ENCODE results near the gene PPP1R27. TPM values are rescaled to one million over a fixed set of nuclear protein-coding genes. Genes with fewer than 3 reads are reported as not detected.

The PPP1R27 gene
- total RNA-seq, 4 donors from 2014 or later: 2.6 TPM; not detected in 3

DNA sequence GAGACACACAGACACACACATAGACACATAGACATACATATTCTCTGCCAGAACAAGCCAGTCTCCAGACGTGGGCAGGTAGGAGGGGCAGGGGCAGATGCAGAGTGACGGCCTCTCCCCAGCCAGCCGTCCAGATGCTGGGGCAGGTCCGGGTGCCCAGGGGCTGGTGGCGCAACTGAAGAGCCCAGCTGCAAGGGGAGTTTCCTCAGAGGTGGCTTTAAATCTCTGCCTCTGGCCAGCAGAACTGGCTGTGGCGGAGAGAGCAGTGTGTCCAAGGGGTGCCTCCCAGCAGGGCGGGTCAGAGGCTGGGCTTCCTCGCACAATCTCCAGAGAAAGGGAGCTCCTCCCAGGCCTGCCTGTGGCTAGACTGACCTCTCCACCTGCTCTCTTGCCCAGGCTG, 40.3 kb downstream of the PPP1R27 start:
- Histone ChIP-seq H3K36me3 (no peaks in the 10 kb centered on the region), H3K27ac (no peak overlapping the region), H3K4me3 (no peak overlapping the region), H3K9me3 (peaks cover 0 to under 1% (median 0%) of the 10 kb centered on the region in 4 donors), H3K27me3 (peaks cover 0 to 32% of the 10 kb centered on the region in 2 donors), H3K4me1 (no peaks in the 10 kb centered on the region)
- 28 to 37% methylated on average over 8 of the region's 8 CpGs for WGBS, 2 donors
- DNase-seq (ENCODE audit: low spot score in 2 of 2): no peak
- TF ChIP-seq, protein P1, sequence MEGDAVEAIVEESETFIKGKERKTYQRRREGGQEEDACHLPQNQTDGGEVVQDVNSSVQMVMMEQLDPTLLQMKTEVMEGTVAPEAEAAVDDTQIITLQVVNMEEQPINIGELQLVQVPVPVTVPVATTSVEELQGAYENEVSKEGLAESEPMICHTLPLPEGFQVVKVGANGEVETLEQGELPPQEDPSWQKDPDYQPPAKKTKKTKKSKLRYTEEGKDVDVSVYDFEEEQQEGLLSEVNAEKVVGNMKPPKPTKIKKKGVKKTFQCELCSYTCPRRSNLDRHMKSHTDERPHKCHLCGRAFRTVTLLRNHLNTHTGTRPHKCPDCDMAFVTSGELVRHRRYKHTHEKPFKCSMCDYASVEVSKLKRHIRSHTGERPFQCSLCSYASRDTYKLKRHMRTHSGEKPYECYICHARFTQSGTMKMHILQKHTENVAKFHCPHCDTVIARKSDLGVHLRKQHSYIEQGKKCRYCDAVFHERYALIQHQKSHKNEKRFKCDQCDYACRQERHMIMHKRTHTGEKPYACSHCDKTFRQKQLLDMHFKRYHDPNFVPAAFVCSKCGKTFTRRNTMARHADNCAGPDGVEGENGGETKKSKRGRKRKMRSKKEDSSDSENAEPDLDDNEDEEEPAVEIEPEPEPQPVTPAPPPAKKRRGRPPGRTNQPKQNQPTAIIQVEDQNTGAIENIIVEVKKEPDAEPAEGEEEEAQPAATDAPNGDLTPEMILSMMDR (IDR thresholded peaks at IDR 0.05): no peak
- TF ChIP-seq EP300 (IDR thresholded peaks at IDR 0.05): no peak
- TF ChIP-seq POLR2A (IDR thresholded peaks at IDR 0.05): no peak

DNA sequence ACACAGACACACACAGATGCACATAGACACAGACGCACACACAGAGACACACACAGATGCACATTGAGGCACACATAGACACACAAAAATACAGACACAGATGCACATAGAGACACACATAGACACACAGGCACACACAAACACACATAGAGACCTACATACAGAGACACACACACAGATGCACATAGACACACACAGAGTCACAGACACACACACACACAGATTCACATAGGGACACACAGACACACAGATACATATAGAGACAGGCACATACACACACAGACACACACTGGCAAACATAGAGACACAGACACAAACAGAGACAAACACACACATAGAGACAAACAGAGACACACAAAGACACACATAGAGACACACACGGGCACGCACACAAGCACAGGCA, 40.8 kb downstream of the PPP1R27 start:
- Histone ChIP-seq H3K4me1 (no peaks in the 10 kb centered on the region), H3K27ac (no peak overlapping the region), H3K9me3 (no peaks in the 10 kb centered on the region), H3K36me3 (no peaks in the 10 kb centered on the region), H3K4me3 (no peak overlapping the region), H3K27me3 (peaks cover 0 to 30% of the 10 kb centered on the region in 2 donors)
- WGBS, 2 donors: 81 to 82% methylated on average over 3 of the region's 3 CpGs
- no peak for DNase-seq (ENCODE audit: low spot score in 2 of 2)
- TF ChIP-seq, protein P1 (IDR thresholded peaks at IDR 0.05): no peak
- TF ChIP-seq EP300 (IDR thresholded peaks at IDR 0.05) (no peak), POLR2A (IDR thresholded peaks at IDR 0.05) (no peak)

DNA sequence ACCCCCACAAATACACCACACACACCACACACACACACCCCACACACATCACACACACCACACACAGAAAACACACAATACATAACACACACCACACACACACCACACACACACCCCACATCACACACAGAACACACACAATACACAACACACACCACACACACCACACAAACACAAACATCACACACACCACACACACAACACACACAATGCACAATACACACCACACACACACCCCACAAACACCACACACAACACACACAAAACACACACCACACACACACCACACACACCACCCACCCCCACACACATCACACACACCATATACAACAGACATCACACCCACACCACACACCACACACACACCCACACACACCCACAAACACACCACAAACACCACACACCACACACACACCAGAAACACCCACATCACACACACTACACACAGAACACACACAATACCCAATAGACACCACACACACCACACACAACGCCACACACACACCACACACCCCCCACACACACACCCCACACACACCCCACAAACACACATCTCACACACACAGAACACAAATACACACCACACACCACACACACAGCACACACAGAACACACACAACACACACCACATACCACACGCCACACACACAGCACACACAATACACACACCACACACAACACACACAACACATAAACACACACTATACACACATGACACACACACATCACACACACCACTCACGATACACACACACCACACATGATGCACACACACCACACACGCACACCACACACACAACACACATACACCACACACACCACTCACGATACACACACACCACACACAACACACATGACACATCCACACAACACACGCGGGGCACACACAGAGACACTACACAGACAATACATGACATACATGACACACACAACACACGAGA, 41.9 kb downstream of the PPP1R27 start:
- Histone ChIP-seq H3K27ac (no peak overlapping the region), H3K4me3 (no peak overlapping the region), H3K27me3 (peaks cover 0 to 30% of the 10 kb centered on the region in 2 donors), H3K36me3 (no peaks in the 10 kb centered on the region), H3K4me1 (no peaks in the 10 kb centered on the region), H3K9me3 (no peaks in the 10 kb centered on the region)
- WGBS, 2 donors: 92 to 93% methylated on average over 8 of the region's 8 CpGs
- DNase-seq (ENCODE audit: low spot score in 2 of 2): no peak
- TF ChIP-seq POLR2A (IDR thresholded peaks at IDR 0.05): no peak
- TF ChIP-seq EP300 (IDR thresholded peaks at IDR 0.05): no peak
- TF ChIP-seq, protein P1 (IDR thresholded peaks at IDR 0.05): no peak

Other genes starting within 250 kb of the PPP1R27 start
- 10 to 100 TPM; 51.1 to 79.2 (median 62.1) TPM for gene NPLOC4, start 197.9 kb downstream of the PPP1R27 start, total RNA-seq
- under 1 TPM in 2 of 4 donors, not detected in 2; 0.22 to 0.84 TPM for gene TSPAN10, start 197.9 kb downstream of the PPP1R27 start, total RNA-seq
- not detected for gene PDE6G, start 178.5 kb downstream of the PPP1R27 start, total RNA-seq
- gene OXLD1, start 168.4 kb downstream of the PPP1R27 start, total RNA-seq: 10 to 100 TPM; 31.4 to 38.1 (median 35.8) TPM
- 10 to 100 TPM; 10.9 to 35.7 (median 14.4) TPM for gene CCDC137, start 168.3 kb downstream of the PPP1R27 start, total RNA-seq
- gene ARL16, start 151.3 kb downstream of the PPP1R27 start, total RNA-seq: 10 to 100 TPM; 22.1 to 37.9 (median 34.3) TPM
- 100 to 1,000 TPM in 2 of 4 donors, 10 to 100 TPM in 2; 75.2 to 166 (median 104) TPM for gene HGS, start 151.0 kb downstream of the PPP1R27 start, total RNA-seq
- 10 to 100 TPM; 26.1 to 63.3 (median 35.8) TPM for gene MRPL12, start 131.7 kb downstream of the PPP1R27 start, total RNA-seq
- gene SLC25A10, start 122.8 kb downstream of the PPP1R27 start, total RNA-seq: 10 to 100 TPM; 10.8 to 32.1 (median 22.6) TPM
- 10 to 100 TPM in 2 of 4 donors, 1 to 10 TPM in 2; 1.8 to 14.7 (median 8.1) TPM for gene GCGR, start 30.9 kb downstream of the PPP1R27 start, total RNA-seq
- gene MCRIP1, start 1.8 kb downstream of the PPP1R27 start, total RNA-seq: 100 to 1,000 TPM in 1 of 4 donors, 10 to 100 TPM in 3; 78.7 to 105 (median 92.5) TPM
- 100 to 1,000 TPM; 385 to 594 (median 472) TPM for gene P4HB, start 25.5 kb upstream of the PPP1R27 start, total RNA-seq
- 100 to 1,000 TPM; 190 to 484 (median 237) TPM for gene ARHGDIA, start 36.3 kb upstream of the PPP1R27 start, total RNA-seq
- 10 to 100 TPM; 44.5 to 67.2 (median 63.5) TPM for gene ALYREF, start 56.5 kb upstream of the PPP1R27 start, total RNA-seq
- gene ANAPC11, start 56.7 kb upstream of the PPP1R27 start, total RNA-seq: 100 to 1,000 TPM in 3 of 4 donors, 10 to 100 TPM in 1; 95.4 to 116 (median 106) TPM
- 1 to 10 TPM in 3 of 4 donors, not detected in 1; 4.2 to 8.7 (median 5.4) TPM for gene NPB, start 67.2 kb upstream of the PPP1R27 start, total RNA-seq
- 10 to 100 TPM; 36.0 to 64.9 (median 46.6) TPM for gene PCYT2, start 76.3 kb upstream of the PPP1R27 start, total RNA-seq
- 10 to 100 TPM; 22.3 to 42.2 (median 30.7) TPM for gene SIRT7, start 83.1 kb upstream of the PPP1R27 start, total RNA-seq
- 10 to 100 TPM; 17.9 to 25.5 (median 22.5) TPM for gene MAFG, start 92.7 kb upstream of the PPP1R27 start, total RNA-seq
- 1 to 10 TPM; 6.3 to 9.9 (median 6.9) TPM for gene PYCR1, start 102.2 kb upstream of the PPP1R27 start, total RNA-seq
- gene MYADML2, start 112.2 kb upstream of the PPP1R27 start, total RNA-seq: not detected
- gene NOTUM, start 126.1 kb upstream of the PPP1R27 start, total RNA-seq: not detected
- gene ASPSCR1, start 142.6 kb upstream of the PPP1R27 start, total RNA-seq: 10 to 100 TPM; 32.9 to 82.8 (median 55.6) TPM
- gene CENPX, start 187.8 kb upstream of the PPP1R27 start, total RNA-seq: 100 to 1,000 TPM in 1 of 4 donors, 10 to 100 TPM in 3; 69.9 to 143 (median 78.0) TPM
- 10 to 100 TPM; 13.1 to 25.8 (median 15.3) TPM for gene LRRC45, start 188.3 kb upstream of the PPP1R27 start, total RNA-seq
- gene RAC3, start 196.6 kb upstream of the PPP1R27 start, total RNA-seq: 10 to 100 TPM in 1 of 4 donors, 1 to 10 TPM in 3; 2.4 to 14.7 (median 5.4) TPM
- gene DCXR, start 202.6 kb upstream of the PPP1R27 start, total RNA-seq: 100 to 1,000 TPM; 236 to 347 (median 269) TPM
- 10 to 100 TPM; 43.5 to 70.2 (median 64.4) TPM for gene RFNG, start 216.8 kb upstream of the PPP1R27 start, total RNA-seq
- 100 to 1,000 TPM in 2 of 4 donors, 10 to 100 TPM in 2; 74.9 to 134 (median 92.9) TPM for gene GPS1, start 216.8 kb upstream of the PPP1R27 start, total RNA-seq
- 100 to 1,000 TPM in 2 of 4 donors, 10 to 100 TPM in 2; 85.2 to 179 (median 106) TPM for gene DUS1L, start 230.8 kb upstream of the PPP1R27 start, total RNA-seq

All from tibial nerve (tissue), 4 donors.